ENCODE measurements around the gene B4GALT2. TPM values are rescaled to one million over a fixed set of nuclear protein-coding genes. Genes with fewer than 3 reads are reported as not detected.

The B4GALT2 gene
- polyA plus RNA-seq, 4 donors = 37.3 to 58.4 (median 42.3) TPM

DNA sequence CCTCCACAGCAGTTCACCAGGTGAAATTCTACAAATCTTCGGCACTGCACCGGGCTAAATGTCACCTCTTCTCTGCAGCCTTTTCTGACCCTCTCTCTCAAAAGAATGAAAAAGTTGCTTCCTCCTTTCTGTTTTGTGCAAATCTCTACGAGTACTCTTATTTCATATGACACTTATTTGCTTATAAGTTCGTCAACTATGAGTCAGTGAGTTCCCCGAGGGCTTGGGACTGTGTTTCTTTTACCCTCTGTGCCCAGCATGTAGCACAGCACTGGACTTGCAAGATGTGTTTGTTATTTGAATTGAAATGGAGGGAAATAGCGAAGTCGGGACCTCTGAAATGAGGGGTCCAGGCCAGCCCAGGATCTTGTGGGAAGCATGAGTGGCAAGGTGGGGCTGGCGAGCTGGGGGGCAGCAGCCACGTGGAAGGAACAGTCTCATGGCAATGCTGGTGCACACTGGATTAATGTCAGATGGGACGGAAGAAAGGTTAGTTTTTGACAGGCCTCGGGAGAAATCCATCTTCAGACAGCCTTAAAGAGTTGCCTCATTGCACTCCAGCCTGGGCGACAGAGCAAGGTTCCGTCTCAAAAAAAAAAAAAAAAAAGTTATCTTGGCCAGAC is 46.0 kb downstream of the B4GALT2 start:
- no peak for DNase-seq (ENCODE audit: low read depth in 4 of 4, low spot score in 2 of 4)

DNA sequence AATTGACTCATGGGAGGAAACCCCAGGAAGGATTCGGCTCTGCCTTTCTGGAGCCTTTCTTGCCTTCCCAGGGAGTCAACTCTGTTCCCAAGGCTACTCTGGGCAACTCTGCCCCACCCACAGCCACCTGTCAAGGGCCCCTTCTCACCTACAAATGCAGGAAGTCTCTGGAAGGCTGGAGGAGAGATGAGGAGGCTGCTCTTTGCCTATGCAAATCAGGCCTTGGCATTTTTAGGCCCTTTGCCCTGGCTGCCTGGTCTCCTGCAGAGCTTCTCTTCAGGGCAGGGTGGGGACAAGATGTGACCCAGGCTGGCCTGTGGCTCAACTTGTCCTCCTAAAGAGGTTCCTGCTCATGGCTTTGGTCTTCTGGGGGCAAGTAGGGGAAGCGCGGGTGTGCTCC is 46.8 kb downstream of the B4GALT2 start:
- DNase-seq (ENCODE audit: low read depth in 4 of 4, low spot score in 2 of 4) = no peak

DNA sequence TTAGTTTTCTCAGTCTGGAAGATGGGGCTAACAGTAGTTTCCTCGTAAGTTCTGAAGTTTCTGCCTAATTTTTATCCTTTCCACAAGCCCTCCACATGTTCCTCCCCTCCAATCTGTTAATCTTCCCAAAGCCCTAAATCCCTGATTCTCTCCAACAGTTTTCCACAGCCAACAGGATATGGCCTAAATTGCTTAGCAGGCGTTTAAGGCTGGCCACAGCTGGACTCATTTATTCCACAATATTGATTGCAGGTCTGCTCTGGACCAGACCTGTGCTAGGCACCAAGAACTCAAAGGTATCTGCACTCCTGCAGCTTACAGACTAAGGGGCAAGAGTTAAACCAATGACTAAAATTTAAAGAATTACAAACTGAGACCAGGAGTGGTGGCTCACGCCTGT is 48.3 kb downstream of the B4GALT2 start:
- no peak for DNase-seq (ENCODE audit: low read depth in 4 of 4, low spot score in 2 of 4)

DNA sequence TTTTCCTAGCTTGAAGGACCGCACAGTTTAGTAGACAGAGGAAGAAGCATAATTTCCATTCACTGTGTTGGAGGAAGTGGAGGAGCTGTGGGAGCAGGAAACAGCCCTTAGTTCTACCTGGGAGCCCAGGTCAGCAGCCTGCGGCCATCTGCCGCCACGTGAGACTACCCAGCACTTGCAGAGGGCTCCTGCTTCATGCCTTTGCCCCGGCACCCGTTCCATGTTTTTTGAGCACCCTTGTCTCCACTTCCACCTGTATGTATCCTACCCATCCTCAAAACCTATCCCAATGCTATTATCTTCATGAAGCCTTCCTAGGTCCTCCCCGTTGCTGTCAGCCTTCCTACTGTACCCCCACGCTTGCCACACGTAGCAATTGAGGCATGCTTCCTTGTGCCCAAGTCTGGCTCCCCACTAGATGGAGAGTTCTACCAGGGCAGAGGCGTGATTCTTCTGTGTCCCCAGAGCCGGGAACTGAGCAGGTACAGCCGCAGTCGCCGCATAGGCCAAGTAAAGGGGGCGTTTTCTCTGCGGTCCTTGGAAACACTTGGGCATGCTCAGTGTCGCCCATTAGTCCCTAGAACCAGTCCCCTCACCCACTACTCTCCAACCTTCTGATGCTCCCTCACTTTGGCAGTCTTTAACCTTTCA is 50.4 kb downstream of the B4GALT2 start:
- DNase-seq (ENCODE audit: low read depth in 4 of 4, low spot score in 2 of 4) = no peak

DNA sequence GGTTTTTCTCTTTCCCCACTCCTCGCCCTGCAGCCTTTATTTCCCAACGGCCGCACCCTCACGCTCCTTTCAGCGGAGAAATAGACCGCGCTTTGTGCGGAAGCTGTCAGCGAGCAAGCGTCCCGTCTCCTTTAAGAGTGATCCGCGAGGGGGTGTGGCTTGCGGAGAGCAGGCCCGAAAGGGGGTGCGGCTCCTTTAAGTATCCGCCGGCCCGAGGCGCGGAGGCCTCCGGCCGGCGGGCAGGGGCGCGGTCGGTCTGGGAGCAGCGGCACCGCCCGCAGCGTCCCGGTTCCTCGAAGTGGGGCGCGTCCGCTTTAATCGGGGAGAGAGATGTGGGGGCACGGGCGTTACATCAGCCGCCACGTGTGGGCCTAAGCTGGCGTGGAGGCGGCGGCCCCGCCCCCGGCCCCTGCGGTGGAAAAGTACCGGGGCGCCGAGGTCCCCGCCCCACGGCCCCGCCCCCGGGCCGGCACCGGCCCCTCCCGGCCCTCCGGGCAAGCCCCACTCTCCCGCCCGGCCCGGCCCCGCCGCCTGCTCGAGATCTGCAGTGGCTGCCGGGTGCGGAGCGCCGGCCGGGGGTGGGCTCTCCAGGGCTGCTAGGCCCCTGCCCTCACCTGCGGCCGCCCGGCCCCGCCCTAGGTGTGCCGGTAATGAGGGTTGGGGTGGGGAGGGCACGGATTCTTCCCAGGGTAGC is 51.0 kb downstream of the B4GALT2 start:
- peak in 3 of 4 donors; percentile 69 to 81 (median 78) for DNase-seq (ENCODE audit: low read depth in 4 of 4, low spot score in 2 of 4)

DNA sequence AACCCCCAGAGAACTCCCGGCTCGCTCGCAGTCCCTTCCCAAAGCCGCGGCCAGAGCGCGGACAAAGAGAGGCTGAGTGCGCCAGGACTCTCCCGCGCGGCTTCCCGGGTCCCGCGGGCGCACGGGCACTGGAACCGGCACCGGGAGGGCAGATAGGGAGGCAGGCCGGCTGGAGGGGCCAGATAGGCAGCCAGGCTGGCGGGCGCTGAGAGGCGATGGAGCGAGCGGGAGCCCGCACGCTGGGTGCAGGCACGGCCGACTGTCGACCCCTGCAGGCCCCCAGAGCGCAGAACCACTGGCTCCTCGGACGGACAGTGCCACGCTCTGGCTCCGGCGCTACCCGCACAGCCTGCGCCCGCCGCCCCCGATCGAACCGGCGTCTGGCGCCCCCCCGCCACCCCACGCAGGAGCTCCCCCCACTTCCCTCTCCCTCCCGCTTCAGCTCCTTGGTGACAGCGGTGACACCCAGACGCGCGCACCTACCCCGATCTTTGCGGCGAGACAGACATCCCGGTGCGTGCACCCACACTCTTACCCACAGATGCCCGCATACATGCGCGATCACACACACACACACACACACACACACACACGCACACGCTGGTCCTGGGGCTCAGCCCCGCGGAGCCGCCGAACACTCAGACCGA is 51.7 kb downstream of the B4GALT2 start:
- DNase-seq (ENCODE audit: low read depth in 4 of 4, low spot score in 2 of 4) = peak in 1 of 4 donors; percentile 29

DNA sequence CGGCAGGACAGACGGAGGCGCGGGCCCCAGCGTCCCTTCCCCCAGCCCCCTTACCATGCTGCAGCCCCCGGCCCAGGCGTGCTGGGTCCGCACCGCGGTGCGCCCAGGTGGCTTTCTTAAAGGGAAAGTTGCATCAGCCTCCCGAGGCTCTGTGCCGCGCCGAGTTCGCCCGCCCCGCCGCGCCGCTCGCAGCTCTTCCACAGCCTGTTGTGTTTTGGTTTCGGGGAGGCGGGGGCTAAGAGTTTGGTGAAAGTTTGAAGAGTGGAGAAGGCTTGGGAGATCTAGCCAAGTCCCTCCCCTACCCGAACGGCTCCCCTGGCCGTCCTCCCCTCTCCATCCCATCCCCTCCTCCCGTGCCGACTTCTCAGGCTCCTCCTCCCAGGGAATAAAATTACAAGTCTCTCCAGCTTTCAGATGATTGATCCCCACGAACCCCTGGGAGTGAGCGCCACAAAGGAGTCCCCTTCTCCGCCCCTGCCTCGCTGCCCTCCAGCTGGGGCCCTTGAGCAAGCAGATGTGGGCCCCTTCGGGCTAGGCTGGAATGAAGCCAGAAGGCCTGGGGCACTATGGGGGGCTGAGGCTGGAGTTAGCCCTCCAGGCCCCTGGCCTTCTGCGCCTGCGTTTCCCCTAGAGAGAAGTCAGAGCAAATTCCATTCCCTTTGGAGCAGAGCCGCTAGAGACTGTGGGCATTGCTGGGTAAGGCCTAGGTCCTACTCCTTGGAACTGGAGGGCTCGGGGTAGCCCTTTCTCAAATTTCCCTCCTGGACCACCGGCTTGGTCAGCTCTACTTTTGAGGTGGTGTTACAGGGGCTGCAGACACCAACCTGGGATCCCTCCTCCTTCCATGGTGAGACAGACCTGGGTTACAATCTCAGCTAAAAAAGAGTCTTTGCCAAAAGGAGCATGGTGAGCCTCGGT is 52.5 kb downstream of the B4GALT2 start, which contains the start of gene SLC6A9:
TSS of gene SLC6A9 (minus strand) at position 211 of the 918 bp plus-strand sequence. CDS start 7,185 bp downstream, outside the sequence.
- DNase-seq (ENCODE audit: low read depth in 4 of 4, low spot score in 2 of 4) = peak in 1 of 4 donors; percentile 69

DNA sequence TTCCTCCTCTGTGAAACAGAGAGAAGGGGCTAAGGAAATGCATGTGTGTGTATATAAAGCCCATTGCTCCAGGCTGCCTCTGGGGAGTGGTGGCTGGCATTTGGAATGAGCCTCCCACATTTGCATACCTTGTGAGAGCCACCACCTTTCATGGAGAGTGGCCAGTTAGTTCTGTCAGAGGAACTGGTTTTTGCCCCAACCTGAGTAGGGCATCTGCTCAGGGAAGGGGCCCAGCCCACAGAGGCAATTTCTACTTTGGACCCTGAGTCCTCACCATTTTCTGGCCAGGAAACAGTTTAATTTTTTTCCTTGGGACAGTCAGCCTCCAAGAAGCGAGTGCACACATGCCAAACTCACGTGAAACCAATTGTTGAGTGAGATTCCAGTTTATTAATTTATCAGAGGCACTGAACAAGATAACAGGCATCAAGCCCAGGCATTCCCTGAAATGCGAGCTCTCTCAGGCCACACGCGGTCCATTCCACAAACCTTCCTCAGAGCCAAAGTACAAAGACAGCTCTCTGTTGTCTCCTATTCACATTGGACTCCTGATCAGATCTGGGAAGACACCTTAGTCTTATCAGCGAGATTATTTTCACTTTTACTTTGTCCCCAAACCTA is 53.3 kb downstream of the B4GALT2 start:
- DNase-seq (ENCODE audit: low read depth in 4 of 4, low spot score in 2 of 4) = no peak

DNA sequence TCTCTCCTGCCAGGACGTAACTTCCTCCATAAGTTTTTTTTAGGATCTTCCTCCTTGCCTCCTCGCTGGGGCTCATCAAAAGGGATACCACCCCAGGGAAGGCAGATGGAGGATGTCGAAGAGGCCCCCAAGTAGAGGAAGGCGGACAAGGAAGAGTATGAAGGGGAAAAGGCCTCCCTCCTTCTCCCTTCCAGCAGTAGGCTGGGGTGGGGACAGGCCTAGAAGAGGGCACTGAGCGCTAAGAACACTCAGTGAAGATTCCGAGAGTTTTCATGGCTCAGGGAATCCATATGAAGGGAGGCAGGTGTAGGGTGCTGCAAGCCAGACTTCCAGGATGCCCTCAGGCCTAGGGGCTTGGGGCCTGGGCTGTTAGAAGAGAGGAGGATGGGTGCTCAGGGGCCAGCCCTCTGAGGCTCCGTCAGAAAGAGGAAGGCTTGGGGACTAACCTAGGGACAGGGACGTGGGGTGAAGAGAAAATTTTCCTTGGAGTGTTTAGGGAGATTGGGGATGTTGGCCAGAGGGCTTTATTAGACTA is 54.1 kb downstream of the B4GALT2 start:
- DNase-seq (ENCODE audit: low read depth in 4 of 4, low spot score in 2 of 4) = no peak

DNA sequence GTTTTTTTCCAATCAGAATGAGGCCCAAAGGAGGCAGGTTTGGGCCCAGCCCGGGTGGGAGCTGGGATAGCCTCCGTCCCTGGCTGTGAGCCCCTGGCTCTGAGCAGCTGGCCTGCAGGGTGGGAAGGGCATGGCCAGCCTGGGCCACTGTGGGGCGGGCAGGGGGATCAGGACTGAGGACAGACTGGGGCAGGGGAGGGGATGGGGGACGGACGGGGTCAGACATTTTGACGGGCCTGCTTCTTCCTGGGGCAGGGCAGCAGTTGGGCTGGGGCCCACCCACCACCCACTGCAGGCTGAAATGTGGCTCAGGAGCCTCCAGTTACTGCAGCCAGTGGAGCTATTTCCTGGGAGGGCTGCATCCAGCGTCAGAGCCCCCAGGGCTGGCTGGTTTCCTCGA is 54.7 kb downstream of the B4GALT2 start:
- DNase-seq (ENCODE audit: low read depth in 4 of 4, low spot score in 2 of 4) = no peak

DNA sequence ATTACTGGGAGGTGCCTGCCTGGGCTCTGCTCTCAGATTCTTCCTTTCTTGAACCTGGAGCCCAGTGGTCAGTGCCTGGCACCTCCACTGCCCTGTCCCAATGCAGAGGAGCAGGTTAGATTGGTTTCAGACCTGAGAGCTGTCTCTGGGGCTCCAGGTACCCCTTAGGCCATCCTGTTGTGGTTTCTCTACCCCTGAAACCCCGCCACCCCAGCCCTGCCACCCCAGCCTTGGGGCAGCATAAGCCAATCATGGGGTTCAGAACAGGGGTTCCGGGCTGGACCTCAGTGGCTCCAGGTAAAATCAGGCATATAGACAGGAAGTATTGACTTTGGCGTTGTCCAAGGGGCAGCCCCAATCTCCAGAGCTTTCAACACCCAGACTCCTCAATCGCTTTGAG is 55.4 kb downstream of the B4GALT2 start:
- DNase-seq (ENCODE audit: low read depth in 4 of 4, low spot score in 2 of 4) = no peak

DNA sequence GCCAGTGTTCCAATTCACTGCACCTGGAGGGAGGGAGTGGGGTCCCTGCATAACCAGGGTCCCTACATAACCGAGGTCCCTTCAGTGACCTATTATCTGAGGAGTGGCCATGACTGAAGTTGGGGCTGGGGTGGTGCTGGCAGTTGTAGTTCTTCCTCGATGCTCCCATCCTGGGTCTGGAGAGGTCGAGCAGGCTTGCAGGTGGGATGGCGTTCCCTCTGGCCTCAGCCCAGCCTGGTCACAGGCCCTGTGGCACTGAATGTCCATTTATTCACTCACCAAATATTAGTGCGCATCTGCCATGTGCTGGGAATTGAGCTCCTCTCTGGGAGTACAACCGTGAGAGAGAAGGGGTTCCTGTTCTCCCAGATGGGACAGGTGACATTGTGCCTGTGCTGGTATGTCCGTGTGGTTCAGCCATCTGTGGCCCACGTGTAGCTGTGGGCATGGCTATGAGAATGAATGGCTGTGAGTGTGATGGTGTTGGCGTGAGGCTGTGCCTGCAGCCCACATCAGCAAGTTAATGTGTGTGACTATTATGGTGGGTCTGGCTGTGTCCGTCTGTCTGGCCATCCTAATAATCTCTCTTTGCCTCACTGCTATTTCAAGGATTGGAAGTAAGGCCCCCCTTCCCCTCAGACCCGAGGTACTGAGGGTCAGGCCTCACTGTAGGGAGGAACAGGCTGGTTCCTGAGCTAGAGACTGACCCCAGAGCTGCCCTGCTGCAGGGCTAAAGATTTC is 56.1 kb downstream of the B4GALT2 start:
- DNase-seq (ENCODE audit: low read depth in 4 of 4, low spot score in 2 of 4) = no peak

DNA sequence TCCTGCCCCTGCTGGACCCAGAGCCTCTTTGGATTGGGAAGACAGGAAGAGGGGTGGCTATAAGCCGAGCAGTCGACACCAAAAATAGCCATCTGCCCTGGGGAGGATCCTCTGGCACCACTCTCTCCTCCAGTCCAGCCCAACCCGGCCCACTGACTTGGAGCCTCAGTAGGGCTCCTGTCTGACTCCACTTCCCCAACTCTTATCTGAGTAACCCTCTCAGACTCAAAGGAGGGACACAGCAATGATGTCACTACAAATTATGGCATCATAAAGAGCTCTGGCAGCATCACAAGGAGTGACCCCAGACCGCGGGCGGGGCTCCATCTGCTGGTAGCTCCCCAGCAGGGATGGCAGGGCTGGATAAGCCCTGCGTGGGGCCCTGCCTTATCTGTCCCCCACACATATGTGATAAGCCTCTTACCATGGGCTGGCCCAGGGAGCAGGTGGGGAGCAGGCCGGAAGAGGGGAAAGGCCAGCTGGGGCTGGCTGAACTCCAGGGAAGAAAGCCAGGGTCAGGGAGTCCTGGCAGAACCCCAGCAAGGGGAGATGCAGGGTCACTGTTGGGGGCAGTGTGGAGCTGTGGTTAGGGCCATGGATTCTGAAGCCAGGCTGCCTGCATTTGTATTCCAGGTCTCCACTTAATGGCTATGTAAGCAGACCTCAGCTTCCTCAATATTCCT is 56.9 kb downstream of the B4GALT2 start:
- no peak for DNase-seq (ENCODE audit: low read depth in 4 of 4, low spot score in 2 of 4)

DNA sequence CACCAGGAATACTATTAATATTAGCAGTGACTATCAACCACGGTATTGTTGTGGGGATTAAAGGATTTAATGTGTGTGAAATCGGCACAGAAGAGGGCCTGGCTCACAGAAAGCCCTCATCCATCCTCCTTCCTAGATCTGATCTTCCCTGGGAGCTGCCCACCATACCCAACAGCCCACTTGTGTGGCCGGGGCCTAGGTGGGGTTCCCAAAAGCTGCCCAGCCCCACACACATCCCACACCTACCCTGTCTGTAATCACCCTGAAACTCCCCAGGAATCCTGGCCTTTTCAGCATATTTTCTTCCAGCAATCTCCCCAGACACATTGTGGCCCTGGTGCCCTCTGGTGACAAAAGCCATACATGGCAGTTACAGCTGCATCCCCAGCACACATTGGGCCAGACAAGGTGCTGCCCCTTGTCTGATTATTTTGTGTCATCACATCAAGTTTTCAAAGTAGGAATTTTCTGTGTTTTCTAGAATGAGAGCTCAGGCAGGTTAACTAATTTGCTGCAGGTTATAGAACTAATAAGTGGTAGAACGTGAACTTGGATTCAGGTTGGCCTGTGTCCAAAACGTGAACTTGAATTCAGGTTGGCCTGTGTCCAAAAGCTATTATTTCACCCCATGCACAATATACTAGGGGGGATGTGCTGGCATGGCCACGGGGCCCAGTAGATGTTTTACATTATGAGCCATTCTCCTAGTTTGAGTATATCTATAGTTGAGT is 57.6 kb downstream of the B4GALT2 start:
- peak in 1 of 4 donors; percentile 53 for DNase-seq (ENCODE audit: low read depth in 4 of 4, low spot score in 2 of 4)

DNA sequence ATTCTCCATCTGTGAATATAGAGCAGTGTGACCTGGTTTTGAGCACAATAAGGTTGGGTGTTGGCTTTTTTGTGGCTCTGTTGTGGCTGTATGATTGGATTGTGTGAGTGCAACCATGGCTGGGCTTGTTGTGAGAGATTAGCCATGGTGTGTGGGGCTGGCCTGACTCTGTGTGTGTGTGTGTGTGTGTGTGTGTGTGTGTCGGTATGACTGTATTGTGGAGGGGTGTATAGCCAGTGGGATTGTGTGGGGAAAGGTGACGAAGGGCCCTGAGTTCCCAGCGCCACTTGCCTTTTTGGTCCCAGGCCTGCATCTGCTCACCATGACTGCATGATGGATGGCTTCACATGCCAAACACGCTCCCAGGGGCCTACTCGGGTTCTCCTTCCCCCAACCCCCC is 58.1 kb downstream of the B4GALT2 start:
- DNase-seq (ENCODE audit: low read depth in 4 of 4, low spot score in 2 of 4) = no peak

DNA sequence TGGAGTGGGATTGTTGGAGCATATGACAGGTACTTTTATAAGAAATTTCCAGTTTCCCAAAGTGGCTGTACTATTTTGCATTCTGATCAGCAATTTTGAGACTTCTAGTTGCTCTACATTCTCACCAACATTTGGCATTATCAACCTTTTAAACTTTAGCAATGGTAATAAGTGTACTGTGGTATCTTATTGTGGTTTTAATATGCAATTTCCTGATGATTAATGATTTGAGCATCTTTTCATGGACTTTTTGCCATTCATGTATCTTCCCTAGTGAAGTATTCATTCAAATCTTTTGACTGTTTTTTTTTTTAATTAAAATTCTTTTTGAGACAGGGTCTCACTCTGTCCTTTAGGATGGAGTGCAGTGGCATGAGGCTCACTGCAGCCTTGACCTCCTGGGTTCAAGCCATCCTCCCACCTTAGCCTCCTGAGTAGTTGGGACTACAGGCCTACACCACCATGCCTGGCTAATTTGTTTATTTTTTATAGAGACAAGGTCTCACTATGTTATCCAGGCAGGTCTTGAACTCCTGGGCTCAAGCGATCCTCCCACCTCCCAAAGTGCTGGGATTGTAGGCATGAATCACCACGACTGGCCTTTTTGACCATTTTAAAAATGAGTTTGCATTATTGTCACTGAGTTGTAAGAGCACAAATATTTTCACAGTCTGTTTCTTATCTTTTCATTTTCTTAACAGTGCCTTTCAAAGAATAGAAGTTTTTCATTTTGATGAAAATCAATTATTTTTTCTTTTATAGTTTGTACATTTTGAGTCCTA is 60.1 kb downstream of the B4GALT2 start:
- no peak for DNase-seq (ENCODE audit: low read depth in 4 of 4, low spot score in 2 of 4)

DNA sequence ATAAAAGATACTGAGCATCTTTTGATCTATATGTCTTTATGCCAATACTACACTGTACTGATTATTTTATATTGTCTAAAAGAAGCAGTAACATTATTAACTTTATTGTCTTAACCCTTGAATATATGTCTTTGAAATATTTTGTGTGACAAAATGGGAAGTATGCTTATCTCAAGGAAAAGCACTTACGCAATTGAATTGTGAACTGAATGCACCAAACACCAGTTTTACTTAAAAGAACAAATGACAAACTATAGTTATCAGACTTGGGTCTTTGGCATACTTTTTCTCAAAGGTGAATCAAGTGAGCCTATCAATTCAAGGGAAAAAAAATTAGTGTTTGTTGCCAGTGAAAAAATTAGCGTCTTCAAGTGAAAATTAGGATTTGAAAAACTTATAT is 61.4 kb downstream of the B4GALT2 start:
- DNase-seq (ENCODE audit: low read depth in 4 of 4, low spot score in 2 of 4) = no peak
